Fibroblast of lung (primary cell): Measurements from ENCODE around the gene NUPR1. TPM values are rescaled to one million over a fixed set of nuclear protein-coding genes. Genes with fewer than 3 reads are reported as not detected.
A peak's percentile ranks its signal among the peaks of the same experiment; 100 is the strongest.

Experiments used
- DNase-seq, 2 donors: peaks; one replicate each; pipeline versions ENCODE4 v3.0.0 to v3.0.0-alpha.2; 2010; ENCODE audit warnings: low read depth in 2 of 2
- H2AFZ ChIP-seq: 2 replicates; pipeline ENCODE4 v1.5.1; 2012; ENCODE audit warnings: low read length, control low read depth, inconsistent platforms
- H3K27ac ChIP-seq: 2 replicates; pipeline ENCODE4 v1.5.1; 2011; ENCODE audit warnings: low read length, control low read depth; ENCODE audit not compliant: insufficient read depth
- H3K27me3 ChIP-seq: 2 replicates; pipeline ENCODE4 v1.5.1; 2011; ENCODE audit warnings: mild to moderate bottlenecking, low read length; ENCODE audit not compliant: control insufficient read depth, insufficient read depth
- H3K36me3 ChIP-seq: 2 replicates; pipeline ENCODE4 v1.5.1; 2011; ENCODE audit warnings: low read length; ENCODE audit not compliant: control insufficient read depth, insufficient read depth
- H3K4me1 ChIP-seq: 2 replicates; pipeline ENCODE4 v1.5.1; 2011; ENCODE audit warnings: low read length; ENCODE audit not compliant: control insufficient read depth, insufficient read depth; ENCODE audit errors: extremely low read depth
- H3K4me2 ChIP-seq: 2 replicates; pipeline ENCODE4 v1.5.1; 2011; ENCODE audit warnings: low read length, control low read depth; ENCODE audit not compliant: insufficient read depth; ENCODE audit errors: extremely low read depth
- H3K4me3 ChIP-seq, 4 experiments: fragments of 200-600 bp in 1 of 4; sonication (generic) in 1 of 4; replicated peaks in 1 of 4; 2 replicates each; pipeline ENCODE4 v1.5.1; 2011 to 2016; ENCODE audit warnings: low read length in 4 of 4, low read depth in 3 of 4, mild to moderate bottlenecking in 3 of 4, control low read depth in 2 of 4, inconsistent platforms in 1 of 4, mixed read lengths in 1 of 4; ENCODE audit not compliant: insufficient read depth in 1 of 4; ENCODE audit errors: control extremely low read depth in 1 of 4
- H3K79me2 ChIP-seq: 2 replicates; pipeline ENCODE4 v1.5.1; 2012; ENCODE audit warnings: mild to moderate bottlenecking, low read length, inconsistent platforms; ENCODE audit not compliant: control insufficient read depth, insufficient read depth
- H3K9ac ChIP-seq: 2 replicates; pipeline ENCODE4 v1.5.1; 2011; ENCODE audit warnings: mild to moderate bottlenecking, low read length, control low read depth; ENCODE audit not compliant: insufficient read depth
- H3K9me3 ChIP-seq: 2 replicates; pipeline ENCODE4 v1.5.1; 2012; ENCODE audit warnings: low read depth, low read length; ENCODE audit not compliant: control insufficient read depth, insufficient read depth
- H4K20me1 ChIP-seq: 2 replicates; pipeline ENCODE4 v1.5.1; 2011; ENCODE audit warnings: low read length; ENCODE audit not compliant: control insufficient read depth, insufficient read depth; ENCODE audit errors: extremely low read depth
- EZH2 ChIP-seq: IDR thresholded peaks from 2 replicates; pipeline ENCODE4 v1.5.1; 2012; ENCODE audit warnings: low read length, control low read depth, mild to moderate bottlenecking; ENCODE audit errors: missing control alignments
- polyA plus RNA-seq, 2 donors: library from polyadenylated mRNA; depleted of rRNA in 1 of 2; stranded (reverse) in 1 of 2; unstranded in 1 of 2; fragments of >200 nt; gene quantifications; 2 replicates each; pipeline ENCODE4 v1.2.1, GENCODE V29; 2011 to 2012; ENCODE audit warnings: missing spikeins in 1 of 2
- total RNA-seq: library from RNA; depleted of rRNA; stranded (reverse); fragments of >200 nt; gene quantifications from 2 replicates; pipeline ENCODE4 v1.2.1, GENCODE V29; 2014
- TF ChIP-seq, protein P1 (sequence below), 2 donors: IDR thresholded peaks in 1 of 2; conservative IDR thresholded peaks in 1 of 2; 1 replicate in 1 of 2; 2 replicates in 1 of 2; pipeline ENCODE4 v1.5.1; 2011 to 2012; ENCODE audit warnings: low read length in 2 of 2, control low read depth in 1 of 2, inconsistent platforms in 1 of 2, low read depth in 1 of 2, mild to moderate bottlenecking in 1 of 2

Gene NUPR1
- total and polyA plus RNA-seq, 2 donors (not counting 1 experiment from before 2014, with no cell fraction given) = 38.0 to 87.0 TPM

GRCh38 chr16:28532940-28533647 is 5.7 kb downstream of the NUPR1 start:
- TF ChIP-seq, protein P1, sequence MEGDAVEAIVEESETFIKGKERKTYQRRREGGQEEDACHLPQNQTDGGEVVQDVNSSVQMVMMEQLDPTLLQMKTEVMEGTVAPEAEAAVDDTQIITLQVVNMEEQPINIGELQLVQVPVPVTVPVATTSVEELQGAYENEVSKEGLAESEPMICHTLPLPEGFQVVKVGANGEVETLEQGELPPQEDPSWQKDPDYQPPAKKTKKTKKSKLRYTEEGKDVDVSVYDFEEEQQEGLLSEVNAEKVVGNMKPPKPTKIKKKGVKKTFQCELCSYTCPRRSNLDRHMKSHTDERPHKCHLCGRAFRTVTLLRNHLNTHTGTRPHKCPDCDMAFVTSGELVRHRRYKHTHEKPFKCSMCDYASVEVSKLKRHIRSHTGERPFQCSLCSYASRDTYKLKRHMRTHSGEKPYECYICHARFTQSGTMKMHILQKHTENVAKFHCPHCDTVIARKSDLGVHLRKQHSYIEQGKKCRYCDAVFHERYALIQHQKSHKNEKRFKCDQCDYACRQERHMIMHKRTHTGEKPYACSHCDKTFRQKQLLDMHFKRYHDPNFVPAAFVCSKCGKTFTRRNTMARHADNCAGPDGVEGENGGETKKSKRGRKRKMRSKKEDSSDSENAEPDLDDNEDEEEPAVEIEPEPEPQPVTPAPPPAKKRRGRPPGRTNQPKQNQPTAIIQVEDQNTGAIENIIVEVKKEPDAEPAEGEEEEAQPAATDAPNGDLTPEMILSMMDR (conservative IDR thresholded peaks at IDR 0.05 in 1 of 2, IDR thresholded peaks at IDR 0.05 in 1 of 2; ENCODE audit: low read depth in 1 of 2, low read length in 2 of 2) = no peak
- TF ChIP-seq EZH2 = no peak
- no peak overlapping the region for H3K4me3 ChIP-seq
- H3K4me2 ChIP-seq = no peak overlapping the region
- H4K20me1 ChIP-seq = no peaks in the 10 kb centered on the region
- no peak overlapping the region for H3K9ac ChIP-seq
- DNase-seq = no peak
- no peaks in the 10 kb centered on the region for H3K9me3 ChIP-seq
- no peak overlapping the region for H2AFZ ChIP-seq
- no peaks in the 10 kb centered on the region for H3K27me3 ChIP-seq
- peaks cover 6% of the 10 kb centered on the region for H3K4me1 ChIP-seq
- H3K79me2 ChIP-seq = peaks cover 9% of the 10 kb centered on the region
- no peak overlapping the region for H3K27ac ChIP-seq
- H3K36me3 ChIP-seq = peaks cover 5% of the 10 kb centered on the region

GRCh38 chr16:28531777-28532744 is 6.7 kb downstream of the NUPR1 start:
- no peak overlapping the region for H3K4me3 ChIP-seq
- TF ChIP-seq, protein P1 (conservative IDR thresholded peaks at IDR 0.05 in 1 of 2, IDR thresholded peaks at IDR 0.05 in 1 of 2; ENCODE audit: low read depth in 1 of 2, low read length in 2 of 2) = no peak
- TF ChIP-seq EZH2 = no peak

GRCh38 chr16:28529124-28529523 is 9.7 kb downstream of the NUPR1 start:
- Histone ChIP-seq H4K20me1 (no peaks in the 10 kb centered on the region), H3K4me1 (no peaks in the 10 kb centered on the region), H3K27ac (no peak overlapping the region), H3K9me3 (no peaks in the 10 kb centered on the region), H3K79me2 (no peaks in the 10 kb centered on the region), H2AFZ (no peak overlapping the region), H3K4me3 (no peak overlapping the region), H3K4me2 (no peak overlapping the region), H3K9ac (no peak overlapping the region), H3K36me3 (no peaks in the 10 kb centered on the region), H3K27me3 (no peaks in the 10 kb centered on the region)
- no peak for DNase-seq
- TF ChIP-seq EZH2 = no peak
- TF ChIP-seq, protein P1 (conservative IDR thresholded peaks at IDR 0.05 in 1 of 2, IDR thresholded peaks at IDR 0.05 in 1 of 2; ENCODE audit: low read depth in 1 of 2, low read length in 2 of 2) = no peak

More at GRCh38 chr16:28531777-28532744, 6.7 kb downstream of the NUPR1 start:
- Histone ChIP-seq H2AFZ (no peak overlapping the region), H3K36me3 (peaks cover 3% of the 10 kb centered on the region), H3K27me3 (no peaks in the 10 kb centered on the region), H3K4me1 (no peaks in the 10 kb centered on the region), H3K9me3 (no peaks in the 10 kb centered on the region), H3K27ac (no peak overlapping the region), H3K4me2 (no peak overlapping the region), H3K9ac (no peak overlapping the region), H4K20me1 (no peaks in the 10 kb centered on the region), H3K79me2 (peaks cover 2% of the 10 kb centered on the region)
- DNase-seq = peak in 1 of 2 donors; percentile 34
